Immature natural killer cell (primary cell): ENCODE measurements around the gene PRKG1. TPM values are rescaled to one million over a fixed set of nuclear protein-coding genes. Genes with fewer than 3 reads are reported as not detected.

ENCODE experiments used
- DNase-seq, 3 donors: peaks; one replicate each; pipeline ENCODE4 v3.0.0; 2022; ENCODE audit warnings: mixed read lengths in 1 of 3
- H3K27ac Mint-ChIP-seq, 6 donors: one replicate each; pipeline ENCODE4 v1.8.0; 2020; ENCODE audit warnings: mixed read lengths in 6 of 6, mild to moderate bottlenecking in 5 of 6, inconsistent platforms in 4 of 6, moderate library complexity in 3 of 6
- H3K27me3 Mint-ChIP-seq, 3 donors: one replicate each; pipeline ENCODE4 v1.8.0; 2020 to 2021; ENCODE audit warnings: low read depth in 3 of 3, mild to moderate bottlenecking in 3 of 3, mixed read lengths in 3 of 3, moderate library complexity in 3 of 3, inconsistent platforms in 1 of 3
- H3K36me3 Mint-ChIP-seq, 3 donors: one replicate each; pipeline ENCODE4 v1.8.0; 2020; ENCODE audit warnings: mixed read lengths in 3 of 3, inconsistent platforms in 2 of 3, mild to moderate bottlenecking in 2 of 3
- H3K4me1 Mint-ChIP-seq, 2 donors: one replicate each; pipeline ENCODE4 v1.8.0; 2020; ENCODE audit warnings: inconsistent platforms in 2 of 2, mild to moderate bottlenecking in 2 of 2, mixed read lengths in 2 of 2, moderate library complexity in 1 of 2
- H3K4me3 Mint-ChIP-seq, 5 donors: one replicate each; pipeline ENCODE4 v1.8.0; 2020; ENCODE audit warnings: mild to moderate bottlenecking in 5 of 5, mixed read lengths in 5 of 5, inconsistent platforms in 3 of 5, moderate library complexity in 3 of 5
- H3K9me3 Mint-ChIP-seq, 6 donors: one replicate each; pipeline ENCODE4 v1.8.0; 2020; ENCODE audit warnings: mild to moderate bottlenecking in 6 of 6, mixed read lengths in 6 of 6, inconsistent platforms in 4 of 6, moderate library complexity in 3 of 6
- polyA plus RNA-seq, 3 donors: library from polyadenylated mRNA; unstranded; fragments of 300-500 nt; fragmentation: Illumina TruSeq; gene quantifications; one replicate each; pipeline ENCODE4 v1.2.3, GENCODE V29; 2021

Gene PRKG1
- polyA plus RNA-seq, 3 donors from 2014 or later, result 0.46 TPM; not detected in 2

DNA sequence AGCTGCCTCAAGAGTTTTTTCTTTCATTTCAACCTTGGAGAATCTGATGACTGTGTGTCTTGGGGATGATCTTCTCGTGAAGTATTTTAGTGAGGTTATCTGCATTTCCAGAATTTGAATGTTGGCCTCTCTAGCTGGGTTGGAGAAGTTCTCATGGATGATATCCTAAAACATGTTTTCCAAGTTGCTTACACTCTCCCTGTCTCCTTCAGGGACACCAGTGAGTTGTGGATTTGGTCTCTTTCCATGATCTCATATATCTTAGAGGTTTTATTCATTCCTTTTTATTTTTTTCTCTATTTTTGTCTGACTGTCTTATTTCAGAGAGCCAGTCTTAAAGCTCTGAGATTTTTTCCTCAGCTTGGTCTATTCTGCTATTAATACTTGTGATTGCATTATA lies 907.4 kb downstream of the PRKG1 start:
- H3K27ac Mint-ChIP-seq, result no peak overlapping the region
- no peak for DNase-seq
- no peaks in the 10 kb centered on the region for H3K27me3 Mint-ChIP-seq
- no peak overlapping the region for H3K4me3 Mint-ChIP-seq
- H3K9me3 Mint-ChIP-seq, result peaks cover 0 to 10% (median 5%) of the 10 kb centered on the region in 6 donors
- no peaks in the 10 kb centered on the region for H3K4me1 Mint-ChIP-seq
- no peaks in the 10 kb centered on the region for H3K36me3 Mint-ChIP-seq

GRCh38 chr10:51983481-51983880 lies 909.2 kb downstream of the PRKG1 start:
- H3K4me1 Mint-ChIP-seq, result no peaks in the 10 kb centered on the region
- DNase-seq, result no peak
- H3K4me3 Mint-ChIP-seq, result no peak overlapping the region
- no peaks in the 10 kb centered on the region for H3K36me3 Mint-ChIP-seq
- peaks cover 0 to 10% (median 5%) of the 10 kb centered on the region in 6 donors for H3K9me3 Mint-ChIP-seq
- no peak overlapping the region for H3K27ac Mint-ChIP-seq
- no peaks in the 10 kb centered on the region for H3K27me3 Mint-ChIP-seq

DNA sequence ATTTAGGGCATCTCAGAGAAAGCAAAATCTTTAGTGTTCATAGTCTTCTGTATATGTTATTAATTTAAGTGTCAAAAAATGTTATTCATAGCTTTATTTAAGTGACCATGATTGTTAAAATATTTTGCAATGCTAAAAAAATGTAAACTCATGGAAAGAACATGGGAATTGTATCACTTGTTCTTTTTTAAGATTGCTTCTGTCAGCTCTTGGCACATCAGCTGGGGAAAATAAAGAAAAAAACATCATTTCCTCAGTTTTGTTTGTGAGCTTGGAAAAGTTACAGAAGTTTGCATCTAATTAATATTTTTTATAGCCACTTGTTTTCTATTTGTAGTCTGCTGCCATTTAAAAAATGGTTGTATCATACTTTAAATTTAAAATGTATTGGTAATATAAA lies 911.0 kb downstream of the PRKG1 start:
- H3K4me1 Mint-ChIP-seq, result no peaks in the 10 kb centered on the region
- DNase-seq, result no peak
- H3K27me3 Mint-ChIP-seq, result no peaks in the 10 kb centered on the region
- H3K36me3 Mint-ChIP-seq, result no peaks in the 10 kb centered on the region
- H3K4me3 Mint-ChIP-seq, result no peak overlapping the region
- H3K9me3 Mint-ChIP-seq, result peaks cover 0 to 10% (median 4%) of the 10 kb centered on the region in 6 donors
- H3K27ac Mint-ChIP-seq, result no peak overlapping the region

GRCh38 chr10:51986516-51986915 lies 912.2 kb downstream of the PRKG1 start:
- no peak overlapping the region for H3K4me3 Mint-ChIP-seq
- peaks cover 0 to 5% (median 3%) of the 10 kb centered on the region in 6 donors for H3K9me3 Mint-ChIP-seq
- no peak overlapping the region for H3K27ac Mint-ChIP-seq
- no peaks in the 10 kb centered on the region for H3K4me1 Mint-ChIP-seq
- DNase-seq, result no peak
- no peaks in the 10 kb centered on the region for H3K36me3 Mint-ChIP-seq
- H3K27me3 Mint-ChIP-seq, result no peaks in the 10 kb centered on the region

DNA sequence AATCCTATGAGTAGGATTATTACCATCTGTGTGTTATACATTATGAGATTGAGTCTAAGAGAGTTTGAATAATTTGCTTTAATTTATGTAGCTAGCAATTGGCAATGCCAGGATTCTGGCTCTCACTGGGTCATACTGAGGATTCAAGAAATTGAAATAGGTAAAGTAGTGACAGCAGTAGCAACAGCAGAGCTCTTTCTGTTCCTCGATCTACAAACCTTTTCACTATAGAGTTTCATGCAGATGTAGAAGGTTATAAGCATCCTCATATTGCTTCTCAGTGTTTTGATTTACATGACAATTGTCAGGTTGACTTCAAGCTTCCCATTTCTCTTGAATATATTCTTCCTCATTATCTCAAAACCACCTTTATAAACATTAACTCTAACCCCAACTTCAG lies 919.2 kb downstream of the PRKG1 start:
- Mint-ChIP-seq H3K4me1 (no peaks in the 10 kb centered on the region), H3K9me3 (peaks cover 0 to 11% (median 2%) of the 10 kb centered on the region in 6 donors), H3K27me3 (peaks cover 2 to 3% (median 2%) of the 10 kb centered on the region in 3 donors), H3K36me3 (no peaks in the 10 kb centered on the region), H3K4me3 (no peak overlapping the region), H3K27ac (no peak overlapping the region)
- no peak for DNase-seq

DNA sequence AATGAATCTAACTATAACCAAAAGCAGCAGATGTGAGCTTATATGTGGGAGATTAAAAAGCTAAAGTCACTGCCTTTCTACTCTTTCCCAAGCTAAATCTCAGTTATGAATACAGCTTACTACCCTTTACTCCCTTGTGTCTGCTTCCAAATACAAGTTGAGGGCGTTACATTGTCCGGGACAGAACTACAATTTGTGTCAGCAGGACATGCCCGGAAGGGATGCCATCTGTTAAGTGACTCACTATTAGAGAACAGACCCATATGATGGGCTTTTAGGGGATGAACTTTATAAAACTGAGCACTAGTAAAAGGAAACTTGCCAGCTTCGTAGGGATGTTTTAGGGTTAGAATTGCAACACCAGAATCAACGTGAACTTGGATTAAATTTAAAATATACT lies 924.8 kb downstream of the PRKG1 start:
- H3K9me3 Mint-ChIP-seq, result peaks cover 0 to 5% (median 0%) of the 10 kb centered on the region in 6 donors

DNA sequence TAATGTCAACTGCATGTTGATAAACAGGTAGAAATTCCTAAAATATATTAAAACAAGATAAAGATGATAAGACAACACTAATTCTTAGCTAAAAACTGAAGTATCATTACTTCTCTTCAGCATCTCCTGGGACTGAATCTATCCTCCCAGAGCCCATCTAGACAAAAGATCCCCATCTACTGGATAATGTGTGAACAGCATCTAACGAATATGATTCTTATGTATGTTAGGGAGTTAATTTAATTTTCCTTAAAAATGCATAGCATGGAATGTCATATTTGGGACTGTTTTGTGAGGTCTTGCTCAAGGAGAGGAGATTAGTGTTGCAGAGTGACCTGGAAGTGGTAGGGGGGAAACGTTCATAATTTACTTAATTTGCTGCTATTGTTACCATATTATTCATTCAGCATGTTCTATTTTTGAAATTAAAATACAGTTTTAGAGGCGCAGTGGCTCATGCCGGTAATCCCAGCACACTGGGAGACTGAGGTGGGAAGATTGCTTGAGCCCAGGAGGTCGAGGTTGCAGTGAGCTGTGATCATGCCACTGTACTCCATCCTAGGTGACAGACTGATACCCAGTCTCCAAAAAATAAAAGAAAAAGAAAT lies 930.2 kb downstream of the PRKG1 start:
- no peak overlapping the region for H3K27ac Mint-ChIP-seq
- H3K9me3 Mint-ChIP-seq, result peaks cover 4 to 14% (median 5%) of the 10 kb centered on the region in 6 donors
- H3K4me3 Mint-ChIP-seq, result no peak overlapping the region
- no peaks in the 10 kb centered on the region for H3K36me3 Mint-ChIP-seq
- DNase-seq, result no peak
- H3K4me1 Mint-ChIP-seq, result no peaks in the 10 kb centered on the region
- peaks cover 0 to 1% (median 0%) of the 10 kb centered on the region in 3 donors for H3K27me3 Mint-ChIP-seq

More for the DNA sequence above, 924.8 kb downstream of the PRKG1 start:
- H3K4me1 Mint-ChIP-seq, result no peaks in the 10 kb centered on the region
- no peak overlapping the region for H3K27ac Mint-ChIP-seq
- H3K4me3 Mint-ChIP-seq, result no peak overlapping the region
- no peak for DNase-seq
- H3K27me3 Mint-ChIP-seq, result peaks cover 0 to 2% (median 1%) of the 10 kb centered on the region in 3 donors
- H3K36me3 Mint-ChIP-seq, result no peaks in the 10 kb centered on the region

DNA sequence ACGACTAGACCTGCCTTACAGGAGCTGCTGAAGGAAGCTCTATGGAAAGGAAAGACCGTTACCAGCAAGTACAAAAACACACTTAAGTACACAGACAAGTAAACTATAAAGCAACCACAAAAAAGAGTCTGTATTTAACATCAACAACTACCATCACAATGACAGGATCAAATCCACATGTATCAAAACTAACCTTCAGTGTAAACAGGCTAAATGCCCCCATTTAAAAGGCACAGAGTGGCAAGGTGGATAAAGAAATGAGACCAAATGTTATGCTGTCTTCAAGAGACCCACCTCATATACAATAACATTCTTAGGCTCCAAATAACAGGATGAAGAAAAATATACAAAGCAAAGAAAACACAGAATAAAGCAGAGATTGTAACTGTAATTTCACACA lies 932.8 kb downstream of the PRKG1 start:
- Mint-ChIP-seq H3K27me3 (no peaks in the 10 kb centered on the region), H3K36me3 (no peaks in the 10 kb centered on the region), H3K4me1 (no peaks in the 10 kb centered on the region), H3K9me3 (peaks cover 4 to 14% (median 9%) of the 10 kb centered on the region in 6 donors), H3K27ac (no peak overlapping the region), H3K4me3 (no peak overlapping the region)
- DNase-seq, result no peak

GRCh38 chr10:52011118-52011517 lies 936.8 kb downstream of the PRKG1 start:
- H3K4me1 Mint-ChIP-seq, result no peaks in the 10 kb centered on the region
- H3K27me3 Mint-ChIP-seq, result no peaks in the 10 kb centered on the region
- H3K9me3 Mint-ChIP-seq, result peaks cover 5 to 16% (median 11%) of the 10 kb centered on the region in 6 donors
- H3K4me3 Mint-ChIP-seq, result no peak overlapping the region
- DNase-seq, result no peak
- no peak overlapping the region for H3K27ac Mint-ChIP-seq
- no peaks in the 10 kb centered on the region for H3K36me3 Mint-ChIP-seq

GRCh38 chr10:52019077-52019555 lies 944.8 kb downstream of the PRKG1 start:
- no peaks in the 10 kb centered on the region for H3K36me3 Mint-ChIP-seq
- no peaks in the 10 kb centered on the region for H3K4me1 Mint-ChIP-seq
- no peaks in the 10 kb centered on the region for H3K27me3 Mint-ChIP-seq
- DNase-seq, result no peak
- no peak overlapping the region for H3K27ac Mint-ChIP-seq
- H3K4me3 Mint-ChIP-seq, result no peak overlapping the region
- H3K9me3 Mint-ChIP-seq, result peaks cover 0 to 9% (median under 1%) of the 10 kb centered on the region in 6 donors

DNA sequence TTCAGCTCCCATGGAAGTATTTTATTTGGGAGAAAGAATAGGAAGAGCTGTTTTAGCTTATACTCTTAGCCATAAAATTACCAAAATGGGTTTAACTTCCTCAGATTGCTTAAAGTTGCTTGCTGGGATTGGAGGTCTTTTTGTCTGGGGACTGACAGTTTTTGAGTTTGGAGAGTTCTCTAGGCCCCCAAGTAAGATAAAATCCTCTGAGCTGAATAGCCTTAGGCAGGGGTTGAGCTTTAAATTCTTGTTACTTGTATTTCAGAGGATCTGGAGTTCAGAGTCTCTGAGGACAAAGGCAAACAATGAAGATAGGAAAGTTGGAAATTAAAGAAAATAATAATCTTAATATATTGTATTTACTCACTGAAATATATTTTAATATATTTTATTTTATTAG lies 945.4 kb downstream of the PRKG1 start:
- peaks cover 0 to 9% (median under 1%) of the 10 kb centered on the region in 6 donors for H3K9me3 Mint-ChIP-seq
- no peak overlapping the region for H3K27ac Mint-ChIP-seq
- no peaks in the 10 kb centered on the region for H3K36me3 Mint-ChIP-seq
- H3K4me3 Mint-ChIP-seq, result no peak overlapping the region
- DNase-seq, result no peak
- no peaks in the 10 kb centered on the region for H3K4me1 Mint-ChIP-seq
- H3K27me3 Mint-ChIP-seq, result no peaks in the 10 kb centered on the region

GRCh38 chr10:52020173-52020572 lies 945.9 kb downstream of the PRKG1 start:
- Mint-ChIP-seq H3K4me3 (no peak overlapping the region), H3K36me3 (no peaks in the 10 kb centered on the region), H3K27ac (no peak overlapping the region), H3K27me3 (no peaks in the 10 kb centered on the region), H3K9me3 (peaks cover 0 to 9% (median under 1%) of the 10 kb centered on the region in 6 donors), H3K4me1 (no peaks in the 10 kb centered on the region)
- no peak for DNase-seq

DNA sequence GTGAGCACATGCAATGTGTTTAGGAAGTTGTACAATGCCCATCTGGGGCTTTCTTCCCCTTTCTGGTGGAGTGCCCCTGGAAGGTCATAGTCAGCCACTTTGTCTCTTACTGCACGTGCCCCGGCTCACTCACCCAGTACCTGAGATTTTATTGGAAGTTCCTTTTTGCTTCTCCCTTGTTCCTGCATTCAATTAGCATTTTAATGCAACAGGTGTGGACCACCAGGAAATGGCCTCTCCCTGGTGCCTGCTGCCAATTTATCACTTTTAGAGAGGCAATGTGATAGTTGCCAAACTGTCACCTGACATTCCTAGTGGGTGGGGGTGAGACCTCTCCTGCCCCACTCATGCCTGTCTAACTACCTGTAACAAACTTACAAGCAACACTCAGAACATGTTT lies 946.4 kb downstream of the PRKG1 start:
- Mint-ChIP-seq H3K27ac (no peak overlapping the region), H3K27me3 (no peaks in the 10 kb centered on the region)

GRCh38 chr10:52027055-52027705 lies 952.9 kb downstream of the PRKG1 start:
- H3K4me1 Mint-ChIP-seq, result no peaks in the 10 kb centered on the region
- no peaks in the 10 kb centered on the region for H3K36me3 Mint-ChIP-seq
- H3K4me3 Mint-ChIP-seq, result no peak overlapping the region
- H3K27me3 Mint-ChIP-seq, result peaks cover 0 to 2% (median 0%) of the 10 kb centered on the region in 3 donors
- no peak overlapping the region for H3K27ac Mint-ChIP-seq
- peaks cover 0 to 5% (median under 1%) of the 10 kb centered on the region in 6 donors for H3K9me3 Mint-ChIP-seq
- no peak for DNase-seq

More for the DNA sequence above, 946.4 kb downstream of the PRKG1 start:
- Mint-ChIP-seq H3K4me1 (no peaks in the 10 kb centered on the region), H3K4me3 (no peak overlapping the region), H3K9me3 (peaks cover 0 to 9% (median under 1%) of the 10 kb centered on the region in 6 donors), H3K36me3 (no peaks in the 10 kb centered on the region)
- DNase-seq, result no peak
